ENCODE measurements around the gene ZNF230. TPM values are rescaled to one million over a fixed set of nuclear protein-coding genes. Genes with fewer than 3 reads are reported as not detected.

ZNF230 gene
- total and polyA plus RNA-seq, 5 donors, result 1.9 to 4.2 (median 3.6) TPM

DNA sequence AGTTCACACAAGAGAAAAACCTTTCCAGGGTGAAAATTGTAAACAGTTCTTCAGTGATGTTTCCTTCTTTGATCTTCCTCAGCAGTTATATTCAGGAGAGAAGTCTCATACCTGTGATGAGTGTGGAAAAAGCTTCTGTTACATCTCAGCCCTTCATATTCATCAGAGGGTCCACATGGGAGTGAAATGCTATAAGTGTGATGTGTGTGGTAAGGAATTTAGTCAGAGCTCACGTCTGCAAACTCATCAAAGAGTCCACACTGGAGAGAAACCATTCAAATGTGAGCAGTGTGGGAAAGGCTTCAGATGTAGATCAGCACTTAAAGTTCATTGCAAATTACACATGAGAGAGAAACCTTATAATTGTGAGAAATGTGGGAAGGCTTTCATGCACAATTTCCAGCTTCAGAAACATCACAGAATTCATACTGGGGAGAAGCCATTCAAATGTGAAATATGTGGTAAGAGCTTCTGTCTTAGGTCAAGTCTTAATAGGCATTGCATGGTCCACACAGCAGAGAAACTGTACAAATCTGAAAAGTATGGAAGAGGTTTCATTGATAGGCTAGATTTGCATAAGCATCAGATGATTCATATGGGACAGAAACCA lies 29.3 kb downstream of the ZNF230 start:
- H3K4me1 ChIP-seq (ENCODE audit: control insufficient read depth, insufficient read depth, low read length), result no peaks in the 10 kb centered on the region
- intact Hi-C loops (cut with DNase I), result no loop called here
- H3K4me3 ChIP-seq (ENCODE audit: low read length), result no peak overlapping the region
- 85% methylated on average over 1 of the region's 1 CpG for WGBS
- peaks cover 27% of the 10 kb centered on the region for H3K9me3 ChIP-seq (ENCODE audit: control insufficient read depth, low read length)
- ATAC-seq, result no peak
- H3K27me3 ChIP-seq (ENCODE audit: control insufficient read depth, insufficient read depth), result no peaks in the 10 kb centered on the region
- no peak for DNase-seq
- H3K27ac ChIP-seq (ENCODE audit: low read length), result no peak overlapping the region

GRCh38 chr19:44042147-44042546 lies 39.4 kb downstream of the ZNF230 start:
- 75% methylated on average over 2 of the region's 2 CpGs for WGBS
- Histone ChIP-seq H3K9me3 (ENCODE audit: control insufficient read depth, low read length) (no peaks in the 10 kb centered on the region), H3K4me1 (ENCODE audit: control insufficient read depth, insufficient read depth, low read length) (no peaks in the 10 kb centered on the region), H3K4me3 (ENCODE audit: low read length) (no peak overlapping the region), H3K27me3 (ENCODE audit: control insufficient read depth, insufficient read depth) (no peaks in the 10 kb centered on the region), H3K27ac (ENCODE audit: low read length) (no peak overlapping the region)
- DNase-seq, result no peak
- intact Hi-C loops (cut with DNase I), result no loop called here
- ATAC-seq, result no peak

GRCh38 chr19:44050740-44051649 lies 48.2 kb downstream of the ZNF230 start:
- Histone ChIP-seq H3K27me3 (ENCODE audit: control insufficient read depth, insufficient read depth) (no peaks in the 10 kb centered on the region), H3K9me3 (ENCODE audit: control insufficient read depth, low read length) (no peaks in the 10 kb centered on the region), H3K4me1 (ENCODE audit: control insufficient read depth, insufficient read depth, low read length) (peaks cover 7% of the 10 kb centered on the region), H3K27ac (ENCODE audit: low read length) (peak overlapping the region; percentile 76), H3K4me3 (ENCODE audit: low read length) (peak overlapping the region; percentile 99)
- DNase-seq (no peak), ATAC-seq (peak; percentile 20 to 31)
- intact Hi-C loops (cut with DNase I), result no loop called here
- WGBS, result 10% methylated on average over 21 of the region's 21 CpGs

GRCh38 chr19:44051650-44052402 lies 49.1 kb downstream of the ZNF230 start, which contains the start of gene ZNF223:
TSS of gene ZNF223 (plus strand) at chr19:44052036. CDS start at chr19:44055177, 3,141 bp downstream.
- no peaks in the 10 kb centered on the region for H3K27me3 ChIP-seq (ENCODE audit: control insufficient read depth, insufficient read depth)
- intact Hi-C loops (cut with DNase I), result no loop called here
- H3K4me3 ChIP-seq (ENCODE audit: low read length), result peak within 1 kb of the TSS; percentile 99
- DNase-seq (peak; percentile 95 to 97 (median 97)), ATAC-seq (peak; percentile 100)
- under 1% methylated on average over 38 of the region's 38 CpGs for WGBS
- H3K27ac ChIP-seq (ENCODE audit: low read length), result peak within 1 kb of the TSS; percentile 76
- no peaks in the 10 kb centered on the region for H3K9me3 ChIP-seq (ENCODE audit: control insufficient read depth, low read length)
- peaks cover 7% of the 10 kb centered on the region for H3K4me1 ChIP-seq (ENCODE audit: control insufficient read depth, insufficient read depth, low read length)

- 92% methylated on average over 5 of the region's 5 CpGs for WGBS
- Histone ChIP-seq H3K27ac (ENCODE audit: low read length) (no peak overlapping the region), H3K4me3 (ENCODE audit: low read length) (no peak overlapping the region), H3K27me3 (ENCODE audit: control insufficient read depth, insufficient read depth) (no peaks in the 10 kb centered on the region), H3K9me3 (ENCODE audit: control insufficient read depth, low read length) (no peaks in the 10 kb centered on the region), H3K4me1 (ENCODE audit: control insufficient read depth, insufficient read depth, low read length) (peaks cover 7% of the 10 kb centered on the region)
- no peak for DNase-seq
- intact Hi-C loops (cut with DNase I), result no loop called here
- no peak for ATAC-seq
These were observed 53.1 kb downstream of the ZNF230 start for GRCh38 chr19:44055870-44056269.

- peaks cover 3% of the 10 kb centered on the region for H3K9me3 ChIP-seq (ENCODE audit: control insufficient read depth, low read length)
- intact Hi-C loops (cut with DNase I), result no loop called here
- H3K27ac ChIP-seq (ENCODE audit: low read length), result no peak overlapping the region
- no peaks in the 10 kb centered on the region for H3K27me3 ChIP-seq (ENCODE audit: control insufficient read depth, insufficient read depth)
- H3K4me3 ChIP-seq (ENCODE audit: low read length), result no peak overlapping the region
- DNase-seq (no peak), ATAC-seq (no peak)
- H3K4me1 ChIP-seq (ENCODE audit: control insufficient read depth, insufficient read depth, low read length), result no peaks in the 10 kb centered on the region
- WGBS, result 97% methylated on average over 2 of the region's 2 CpGs
These were observed 56.5 kb downstream of the ZNF230 start for GRCh38 chr19:44059229-44059628.

- Histone ChIP-seq H3K4me3 (ENCODE audit: low read length) (no peak overlapping the region), H3K4me1 (ENCODE audit: control insufficient read depth, insufficient read depth, low read length) (no peaks in the 10 kb centered on the region), H3K27me3 (ENCODE audit: control insufficient read depth, insufficient read depth) (no peaks in the 10 kb centered on the region), H3K9me3 (ENCODE audit: control insufficient read depth, low read length) (peaks cover 7% of the 10 kb centered on the region), H3K27ac (ENCODE audit: low read length) (no peak overlapping the region)
- 92% methylated on average over 1 of the region's 1 CpG for WGBS
- intact Hi-C loops (cut with DNase I), result no loop called here
- ATAC-seq, result no peak
- no peak for DNase-seq
These were observed 58.3 kb downstream of the ZNF230 start for GRCh38 chr19:44061038-44061437.

Other genes starting within 250 kb of the ZNF230 start
- 10 to 100 TPM; 14.8 to 21.0 (median 15.8) TPM for gene SMG9, start 248.0 kb upstream of the ZNF230 start, total RNA-seq
- gene SMG9, start 248.0 kb upstream of the ZNF230 start, polyA plus RNA-seq, result 11.7 TPM
- gene KCNN4, start 222.0 kb upstream of the ZNF230 start, total RNA-seq, result 1 to 10 TPM in 1 of 4 donors, under 1 TPM in 2, not detected in 1; 0.26 to 1.4 (median 0.32) TPM
- gene KCNN4, start 222.0 kb upstream of the ZNF230 start, polyA plus RNA-seq, result 0.34 TPM
- 1 to 10 TPM in 2 of 4 donors, under 1 TPM in 2; 0.28 to 2.5 (median 0.90) TPM for gene LYPD5, start 200.5 kb upstream of the ZNF230 start, total RNA-seq
- 0.34 TPM for gene LYPD5, start 200.5 kb upstream of the ZNF230 start, polyA plus RNA-seq
- gene ZNF283, start 175.6 kb upstream of the ZNF230 start, total RNA-seq, result 10 to 100 TPM; 10.7 to 13.8 (median 11.3) TPM
- 4.7 TPM for gene ZNF283, start 175.6 kb upstream of the ZNF230 start, polyA plus RNA-seq
- 10 to 100 TPM in 1 of 4 donors, 1 to 10 TPM in 3; 6.2 to 11.3 (median 6.8) TPM for gene ZNF404, start 119.0 kb upstream of the ZNF230 start, total RNA-seq
- gene ZNF404, start 119.0 kb upstream of the ZNF230 start, polyA plus RNA-seq, result 12.2 TPM
- gene ZNF45, start 67.7 kb upstream of the ZNF230 start, total RNA-seq, result 1 to 10 TPM; 8.1 to 9.0 (median 8.6) TPM
- gene ZNF45, start 67.7 kb upstream of the ZNF230 start, polyA plus RNA-seq, result 2.7 TPM
- gene ZNF221, start 51.7 kb upstream of the ZNF230 start, total RNA-seq, result 1 to 10 TPM; 4.5 to 7.3 (median 5.8) TPM
- gene ZNF221, start 51.7 kb upstream of the ZNF230 start, polyA plus RNA-seq, result 2.9 TPM
- gene ZNF155, start 18.8 kb upstream of the ZNF230 start, total RNA-seq, result 10 to 100 TPM in 1 of 4 donors, 1 to 10 TPM in 3; 6.9 to 11.5 (median 7.4) TPM
- gene ZNF155, start 18.8 kb upstream of the ZNF230 start, polyA plus RNA-seq, result 6.0 TPM
- gene ZNF222, start 22.4 kb downstream of the ZNF230 start, total RNA-seq, result 1 to 10 TPM; 3.6 to 4.6 (median 4.0) TPM
- 3.8 TPM for gene ZNF222, start 22.4 kb downstream of the ZNF230 start, polyA plus RNA-seq
- 1 to 10 TPM; 3.2 to 5.9 (median 4.5) TPM for gene ZNF223, start 49.1 kb downstream of the ZNF230 start, total RNA-seq
- 3.6 TPM for gene ZNF223, start 49.1 kb downstream of the ZNF230 start, polyA plus RNA-seq
- 1 to 10 TPM; 2.0 to 2.7 (median 2.4) TPM for gene ZNF284, start 69.2 kb downstream of the ZNF230 start, total RNA-seq
- 1.00 TPM for gene ZNF284, start 69.2 kb downstream of the ZNF230 start, polyA plus RNA-seq
- 10 to 100 TPM; 14.9 to 17.0 (median 15.9) TPM for gene ZNF224, start 91.4 kb downstream of the ZNF230 start, total RNA-seq
- 10.1 TPM for gene ZNF224, start 91.4 kb downstream of the ZNF230 start, polyA plus RNA-seq
- 1 to 10 TPM; 3.6 to 4.2 (median 3.9) TPM for gene ZNF225, start 110.4 kb downstream of the ZNF230 start, total RNA-seq
- 1.9 TPM for gene ZNF225, start 110.4 kb downstream of the ZNF230 start, polyA plus RNA-seq
- 10 to 100 TPM in 1 of 4 donors, 1 to 10 TPM in 3; 9.6 to 10.6 (median 9.9) TPM for gene ZNF234, start 138.6 kb downstream of the ZNF230 start, total RNA-seq
- gene ZNF234, start 138.6 kb downstream of the ZNF230 start, polyA plus RNA-seq, result 4.4 TPM
- 10 to 100 TPM; 19.4 to 23.0 (median 22.2) TPM for gene ZNF226, start 162.1 kb downstream of the ZNF230 start, total RNA-seq
- gene ZNF226, start 162.1 kb downstream of the ZNF230 start, polyA plus RNA-seq, result 24.8 TPM
- gene ZNF227, start 209.6 kb downstream of the ZNF230 start, total RNA-seq, result 10 to 100 TPM; 13.2 to 16.0 (median 15.0) TPM
- 5.2 TPM for gene ZNF227, start 209.6 kb downstream of the ZNF230 start, polyA plus RNA-seq

All from right cardiac atrium (tissue), 5 donors.